Stimulated activated CD4-positive, alpha-beta T cell treated with anti-CD3 and anti-CD28 coated beads, TNF-alpha, amount 100 ng/mL, for 4 hours (primary cell): Measurements from ENCODE around the gene BIRC5.
"Not testable (repeated sequence)": the region's sequence is repeated elsewhere in the genome, so short reads cannot be mapped to it uniquely, and the experiment has no call there.

Source experiments
- DNase-seq, 3 experiments: peaks; one replicate each; pipeline ENCODE4 v3.0.0-alpha.2; 2020; ENCODE audit warnings: low read depth in 3 of 3

The BIRC5 gene

DNA sequence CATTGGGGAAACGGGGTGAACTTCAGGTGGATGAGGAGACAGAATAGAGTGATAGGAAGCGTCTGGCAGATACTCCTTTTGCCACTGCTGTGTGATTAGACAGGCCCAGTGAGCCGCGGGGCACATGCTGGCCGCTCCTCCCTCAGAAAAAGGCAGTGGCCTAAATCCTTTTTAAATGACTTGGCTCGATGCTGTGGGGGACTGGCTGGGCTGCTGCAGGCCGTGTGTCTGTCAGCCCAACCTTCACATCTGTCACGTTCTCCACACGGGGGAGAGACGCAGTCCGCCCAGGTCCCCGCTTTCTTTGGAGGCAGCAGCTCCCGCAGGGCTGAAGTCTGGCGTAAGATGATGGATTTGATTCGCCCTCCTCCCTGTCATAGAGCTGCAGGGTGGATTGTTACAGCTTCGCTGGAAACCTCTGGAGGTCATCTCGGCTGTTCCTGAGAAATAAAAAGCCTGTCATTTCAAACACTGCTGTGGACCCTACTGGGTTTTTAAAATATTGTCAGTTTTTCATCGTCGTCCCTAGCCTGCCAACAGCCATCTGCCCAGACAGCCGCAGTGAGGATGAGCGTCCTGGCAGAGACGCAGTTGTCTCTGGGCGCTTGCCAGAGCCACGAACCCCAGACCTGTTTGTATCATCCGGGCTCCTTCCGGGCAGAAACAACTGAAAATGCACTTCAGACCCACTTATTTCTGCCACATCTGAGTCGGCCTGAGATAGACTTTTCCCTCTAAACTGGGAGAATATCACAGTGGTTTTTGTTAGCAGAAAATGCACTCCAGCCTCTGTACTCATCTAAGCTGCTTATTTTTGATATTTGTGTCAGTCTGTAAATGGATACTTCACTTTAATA, 10.4 kb downstream of the BIRC5 start:
- DNase-seq: no peak

DNA sequence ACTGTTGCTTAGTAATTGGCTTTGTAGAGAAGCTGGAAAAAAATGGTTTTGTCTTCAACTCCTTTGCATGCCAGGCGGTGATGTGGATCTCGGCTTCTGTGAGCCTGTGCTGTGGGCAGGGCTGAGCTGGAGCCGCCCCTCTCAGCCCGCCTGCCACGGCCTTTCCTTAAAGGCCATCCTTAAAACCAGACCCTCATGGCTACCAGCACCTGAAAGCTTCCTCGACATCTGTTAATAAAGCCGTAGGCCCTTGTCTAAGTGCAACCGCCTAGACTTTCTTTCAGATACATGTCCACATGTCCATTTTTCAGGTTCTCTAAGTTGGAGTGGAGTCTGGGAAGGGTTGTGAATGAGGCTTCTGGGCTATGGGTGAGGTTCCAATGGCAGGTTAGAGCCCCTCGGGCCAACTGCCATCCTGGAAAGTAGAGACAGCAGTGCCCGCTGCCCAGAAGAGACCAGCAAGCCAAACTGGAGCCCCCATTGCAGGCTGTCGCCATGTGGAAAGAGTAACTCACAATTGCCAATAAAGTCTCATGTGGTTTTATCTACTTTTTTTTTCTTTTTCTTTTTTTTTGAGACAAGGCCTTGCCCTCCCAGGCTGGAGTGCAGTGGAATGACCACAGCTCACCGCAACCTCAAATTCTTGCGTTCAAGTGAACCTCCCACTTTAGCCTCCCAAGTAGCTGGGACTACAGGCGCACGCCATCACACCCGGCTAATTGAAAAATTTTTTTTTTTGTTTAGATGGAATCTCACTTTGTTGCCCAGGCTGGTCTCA, 11.2 kb downstream of the BIRC5 start:
- DNase-seq: no peak

DNA sequence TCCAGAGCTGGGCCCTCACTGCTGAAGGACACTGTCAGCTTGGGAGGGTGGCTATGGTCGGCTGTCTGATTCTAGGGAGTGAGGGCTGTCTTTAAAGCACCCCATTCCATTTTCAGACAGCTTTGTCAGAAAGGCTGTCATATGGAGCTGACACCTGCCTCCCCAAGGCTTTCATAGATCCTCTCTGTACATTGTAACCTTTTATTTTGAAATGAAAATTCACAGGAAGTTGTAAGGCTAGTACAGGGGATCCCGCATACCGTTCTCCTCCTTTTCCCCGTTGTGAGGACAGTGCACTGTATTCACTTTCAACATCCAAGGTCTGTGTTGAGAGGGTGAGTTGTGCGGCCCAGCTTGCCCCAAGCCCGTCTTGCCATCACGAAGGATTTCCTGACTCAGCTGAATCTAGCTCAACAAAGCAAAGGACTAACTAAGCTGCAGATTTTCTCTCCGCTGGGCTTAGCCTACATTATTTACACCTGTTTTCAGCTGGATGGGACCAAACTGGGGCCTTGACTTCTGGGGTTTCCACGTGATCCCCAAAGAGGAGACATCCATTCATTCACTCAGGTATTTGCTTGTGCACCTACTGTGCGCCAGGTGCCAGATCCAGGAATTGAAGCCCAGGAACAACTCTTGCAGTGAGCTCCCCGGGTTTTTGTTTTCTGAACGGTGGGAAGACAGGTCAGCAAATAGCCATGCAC, 12.2 kb downstream of the BIRC5 start:
- no peak for DNase-seq

DNA sequence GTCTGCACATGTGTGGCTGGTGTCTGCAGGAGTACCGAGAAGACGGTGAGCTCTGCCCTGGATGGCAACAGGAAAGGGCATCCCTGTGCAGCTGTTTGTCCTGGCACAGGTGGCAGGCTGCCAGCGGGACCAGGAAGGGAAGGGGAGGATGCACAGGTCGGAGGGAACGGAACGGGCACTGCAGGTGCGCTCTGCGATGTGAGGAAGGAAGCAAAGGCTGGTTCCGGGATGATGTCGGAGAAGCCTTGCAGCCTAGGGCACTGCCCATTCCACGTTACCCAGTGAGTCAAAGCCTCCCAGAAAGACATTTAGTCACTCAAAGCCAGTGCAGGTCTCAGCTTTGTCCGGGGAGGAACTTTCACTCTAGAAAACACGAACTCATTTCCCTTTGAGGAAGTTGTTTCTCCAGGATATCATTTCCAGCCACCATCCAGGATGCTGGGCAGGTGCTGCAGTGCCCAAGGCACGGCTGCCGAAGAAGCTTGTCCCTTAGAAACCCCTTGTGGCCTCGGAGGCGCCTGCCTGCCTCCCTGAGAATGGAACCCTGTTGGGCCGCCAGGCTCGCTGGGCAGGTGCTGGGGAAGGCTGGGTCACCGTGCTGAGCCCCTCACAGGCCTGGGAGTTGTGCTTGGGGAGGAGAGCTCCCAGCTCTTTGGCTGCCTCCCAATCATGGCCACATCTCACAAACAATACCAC, 12.9 kb downstream of the BIRC5 start:
- no peak for DNase-seq

DNA sequence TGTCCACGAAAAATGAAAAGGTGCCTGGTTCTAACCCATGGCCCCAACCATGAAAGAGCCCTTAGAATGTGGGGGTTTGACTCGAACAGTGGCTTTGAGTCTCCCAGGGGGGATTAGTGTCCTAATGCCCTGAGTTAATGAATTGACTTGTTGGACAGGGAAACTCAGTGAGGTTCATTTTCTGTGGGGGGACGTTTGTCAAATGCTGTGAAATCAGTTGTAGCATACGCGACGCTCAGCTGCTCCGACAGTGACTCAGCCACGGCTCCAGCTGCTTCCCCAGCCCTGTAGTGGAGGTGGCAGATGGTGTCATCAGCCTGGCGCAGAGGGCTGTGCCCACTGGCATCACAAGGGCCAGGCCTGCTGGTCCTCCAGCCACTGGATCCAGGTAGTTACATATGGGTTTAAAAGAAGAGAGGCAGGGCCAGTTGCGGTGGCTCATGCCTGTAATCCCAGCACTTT, 13.4 kb downstream of the BIRC5 start:
- DNase-seq: no peak

DNA sequence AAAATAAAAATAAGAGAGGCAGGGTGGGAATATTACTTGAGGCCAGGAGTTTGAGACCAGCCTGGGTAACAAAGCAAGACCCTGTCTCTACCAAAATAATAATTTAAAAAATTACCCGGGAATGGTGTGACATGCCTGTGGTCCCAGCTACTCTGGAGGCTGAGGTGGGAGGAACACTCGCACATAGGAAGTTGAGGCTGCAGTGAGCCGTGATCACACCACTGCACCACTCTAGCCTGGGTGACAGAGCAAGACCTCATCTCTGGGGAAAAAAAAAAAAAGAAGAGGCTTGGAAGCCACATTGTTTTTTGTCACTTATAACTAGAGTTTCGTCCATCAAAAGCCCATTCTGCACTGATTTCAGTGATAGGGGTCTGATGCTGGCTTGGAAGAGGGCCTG, 14.1 kb downstream of the BIRC5 start:
- DNase-seq: no peak

DNA sequence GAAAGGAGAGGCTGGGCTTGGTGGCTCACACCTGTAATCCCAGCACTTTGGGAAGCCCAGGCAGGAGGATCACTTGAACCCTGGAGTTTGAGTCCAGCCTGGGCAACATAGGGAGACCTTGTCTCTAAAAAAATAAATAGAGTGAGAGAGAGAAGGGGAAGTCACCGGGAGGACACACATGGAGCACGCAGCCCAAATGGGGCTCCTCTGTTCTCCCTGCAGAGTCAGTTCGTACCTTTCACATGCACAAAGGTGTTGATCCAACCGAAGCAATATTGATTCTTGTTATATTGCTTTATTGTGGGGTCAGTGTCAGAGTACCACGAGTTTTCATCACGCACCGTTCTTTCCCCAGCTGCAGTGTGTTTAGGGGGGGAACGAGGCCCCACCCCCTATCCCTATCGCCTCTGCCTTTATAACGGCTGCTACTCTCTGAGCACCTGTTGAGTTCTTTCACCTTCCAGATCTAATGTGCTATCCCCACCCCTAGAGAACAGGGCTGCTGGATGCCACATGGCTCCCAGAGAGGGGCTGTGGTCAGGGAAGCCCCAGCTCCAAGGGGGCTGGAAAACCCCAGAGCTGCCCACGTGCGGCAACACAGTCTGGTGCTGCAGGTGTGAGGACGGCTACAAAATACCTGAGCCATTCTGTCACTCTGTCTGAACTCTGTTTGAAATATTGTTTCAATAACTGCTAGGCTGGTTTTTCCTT, 16.4 kb downstream of the BIRC5 start:
- DNase-seq: no peak

DNA sequence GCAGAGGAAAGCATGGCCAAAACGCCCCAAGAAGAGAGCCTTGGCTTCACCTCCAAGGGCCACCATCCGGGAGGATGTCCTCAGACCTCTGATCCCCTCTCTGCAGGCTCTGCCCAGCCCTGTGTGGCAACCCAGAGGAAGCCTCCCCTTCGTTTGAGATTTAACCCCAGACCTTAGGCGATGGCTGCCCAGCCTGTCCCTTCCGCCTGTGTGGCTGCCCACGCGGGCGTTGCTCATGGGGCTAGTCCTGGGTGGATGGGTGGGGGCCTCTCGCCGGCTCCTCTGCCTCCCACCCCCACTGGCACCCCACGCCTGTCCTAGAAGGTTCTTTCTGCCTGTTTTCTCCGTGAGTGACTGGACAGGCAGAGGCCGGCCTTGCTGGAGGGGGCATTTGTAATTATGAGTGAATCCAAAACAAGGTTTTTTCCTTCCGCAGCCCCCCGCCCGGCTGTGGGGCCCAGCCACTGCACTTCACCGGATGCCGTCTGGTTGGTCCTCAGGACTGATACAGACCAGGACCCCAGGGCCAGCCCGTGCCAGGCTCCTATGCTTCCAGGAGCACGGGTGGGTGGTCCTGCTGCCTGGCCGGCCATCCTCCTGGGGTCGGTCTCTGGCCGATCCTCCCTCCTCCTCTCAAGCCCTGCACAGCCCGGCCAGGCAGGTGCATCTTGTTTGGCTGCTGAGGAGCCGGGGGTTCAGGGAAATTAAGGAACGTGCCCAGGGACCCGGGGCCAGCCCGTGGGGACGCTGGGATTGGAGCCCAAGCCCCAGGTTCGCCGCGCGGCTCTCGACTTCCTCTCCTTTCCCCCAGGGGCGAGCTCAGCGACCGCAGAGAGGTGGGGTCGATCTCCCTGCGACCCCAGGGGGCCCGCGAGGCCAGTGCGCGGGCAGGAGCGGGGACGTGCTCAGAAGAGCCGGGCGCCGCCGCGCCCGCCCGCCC, 17.2 kb downstream of the BIRC5 start, which contains the start of gene TMEM235:
TMEM235 (plus strand) TSS at position 636 of the 940 bp plus-strand sequence. CDS start 393 bp downstream, outside the sequence.
- DNase-seq: no peak

DNA sequence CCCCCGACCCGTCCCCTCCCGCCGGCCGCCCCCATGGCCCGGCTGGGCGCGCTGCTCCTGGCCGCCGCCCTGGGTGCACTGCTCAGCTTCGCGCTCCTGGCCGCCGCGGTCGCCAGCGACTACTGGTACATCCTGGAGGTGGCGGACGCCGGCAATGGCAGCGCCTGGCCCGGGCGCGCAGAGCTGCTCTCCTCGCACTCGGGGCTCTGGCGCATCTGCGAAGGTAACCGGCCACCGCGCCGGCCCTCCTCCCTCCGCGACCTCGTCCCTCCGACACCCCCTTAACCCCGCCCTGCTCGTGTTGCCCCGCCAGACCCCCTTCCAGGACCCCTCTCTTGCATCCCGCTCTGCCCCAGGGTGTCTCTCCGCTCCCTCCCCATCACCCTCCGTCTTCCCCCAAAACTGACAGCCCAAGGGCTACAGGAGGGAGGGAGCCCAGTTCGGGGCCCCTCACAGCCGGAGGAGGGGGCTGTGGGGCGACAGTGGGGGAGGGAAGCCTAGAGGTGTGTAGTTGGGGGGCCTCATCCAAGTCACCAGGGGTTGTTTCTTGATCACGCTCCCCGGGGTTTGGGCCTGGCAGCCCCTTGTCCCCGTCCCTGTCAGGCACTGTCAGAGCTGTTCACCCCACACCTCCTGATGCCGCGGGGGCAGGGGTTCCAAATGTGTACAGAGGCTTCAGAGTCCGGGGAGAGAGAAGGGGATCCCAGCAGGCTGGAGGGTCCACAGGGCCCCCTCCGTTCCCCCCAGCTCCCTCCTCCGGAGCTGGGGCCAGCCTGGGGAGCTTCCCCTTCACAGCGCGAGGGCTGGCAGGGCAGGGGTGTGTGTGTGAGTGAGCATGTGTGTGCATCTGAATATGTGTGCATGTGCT, 18.2 kb downstream of the BIRC5 start:
- DNase-seq: no peak

DNA sequence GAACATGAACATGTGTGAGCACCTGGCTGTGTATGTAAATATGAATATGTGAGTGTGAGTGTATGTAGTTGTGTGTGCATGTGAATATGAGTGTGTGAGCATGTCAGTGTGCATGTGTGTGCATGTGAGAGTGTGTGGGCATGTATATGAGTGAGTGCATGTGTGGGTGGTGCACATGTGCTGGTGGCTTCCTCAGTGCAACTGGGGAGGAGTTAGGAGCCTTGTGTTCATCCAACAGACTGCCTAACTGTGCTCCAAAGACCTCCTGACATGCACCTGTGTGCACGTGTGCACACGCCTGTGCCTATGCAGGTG, 18.8 kb downstream of the BIRC5 start:
- DNase-seq: no peak

DNA sequence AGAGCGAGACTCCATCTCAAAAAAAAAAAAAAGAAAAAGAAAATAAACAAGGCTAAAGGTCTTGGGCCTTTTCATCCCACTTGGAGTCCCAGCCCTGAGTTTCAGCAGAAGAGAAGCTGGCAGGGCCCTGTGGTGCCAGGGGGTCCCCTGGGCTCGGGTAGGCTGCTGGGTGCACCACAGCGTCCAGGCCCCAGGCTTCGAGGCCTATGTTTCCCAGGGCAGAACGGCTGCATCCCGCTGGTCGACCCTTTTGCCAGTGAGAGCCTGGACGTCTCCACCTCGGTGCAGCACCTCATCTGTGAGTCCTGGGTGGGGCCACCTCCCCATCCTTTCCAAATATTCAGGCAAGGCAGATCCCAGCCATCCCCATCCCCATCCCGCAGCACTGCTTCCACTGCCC, 19.6 kb downstream of the BIRC5 start:
- no peak for DNase-seq

DNA sequence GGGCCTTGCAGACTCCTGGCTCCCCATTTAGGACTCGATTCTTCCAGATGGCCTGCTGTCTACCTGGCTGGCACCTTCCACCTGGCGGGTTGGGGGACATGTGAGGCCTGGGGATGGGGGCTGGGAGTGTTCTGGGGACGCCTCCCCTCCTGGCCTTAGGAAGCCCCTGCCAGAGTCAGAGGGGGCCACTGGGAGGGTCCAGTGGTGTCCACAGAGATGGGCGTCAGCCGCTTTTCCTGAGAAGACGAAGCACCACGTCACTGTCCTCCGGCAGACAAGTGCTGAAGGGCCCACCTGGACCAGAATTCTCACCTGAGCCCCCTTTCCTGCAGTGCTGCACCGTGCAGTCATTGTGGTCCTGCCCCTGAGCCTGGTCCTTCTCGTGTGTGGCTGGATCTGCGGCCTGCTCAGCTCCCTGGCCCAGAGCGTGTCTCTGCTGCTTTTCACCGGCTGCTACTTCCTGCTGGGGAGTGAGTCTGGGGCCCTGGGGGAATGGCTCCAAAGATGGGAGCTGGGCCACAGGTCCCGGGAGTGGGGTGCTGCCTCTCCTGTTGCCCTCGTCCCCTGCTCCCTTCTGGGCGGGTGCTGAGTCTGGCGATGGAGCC, 20.3 kb downstream of the BIRC5 start:
- no peak for DNase-seq

DNA sequence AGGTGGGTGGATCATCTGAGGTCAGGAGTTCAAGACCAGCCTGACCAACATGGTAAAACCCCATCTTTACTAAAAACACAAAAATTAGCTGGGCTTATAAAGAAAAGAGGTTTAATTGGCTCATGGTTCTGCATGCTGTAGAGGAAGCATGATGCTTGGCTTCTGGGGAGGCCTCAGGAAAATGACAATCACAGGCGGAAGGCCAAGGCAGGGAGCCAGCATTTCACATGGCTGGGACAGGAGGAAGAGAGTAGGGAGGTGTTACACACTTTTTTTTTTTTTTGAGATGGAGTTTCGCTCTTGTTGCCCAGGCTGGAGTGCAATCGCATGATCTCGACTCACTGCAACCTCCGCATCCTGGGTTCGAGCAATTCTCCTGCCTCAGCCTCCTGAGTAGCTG, 21.0 kb downstream of the BIRC5 start:
- not testable (repeated sequence) for DNase-seq

DNA sequence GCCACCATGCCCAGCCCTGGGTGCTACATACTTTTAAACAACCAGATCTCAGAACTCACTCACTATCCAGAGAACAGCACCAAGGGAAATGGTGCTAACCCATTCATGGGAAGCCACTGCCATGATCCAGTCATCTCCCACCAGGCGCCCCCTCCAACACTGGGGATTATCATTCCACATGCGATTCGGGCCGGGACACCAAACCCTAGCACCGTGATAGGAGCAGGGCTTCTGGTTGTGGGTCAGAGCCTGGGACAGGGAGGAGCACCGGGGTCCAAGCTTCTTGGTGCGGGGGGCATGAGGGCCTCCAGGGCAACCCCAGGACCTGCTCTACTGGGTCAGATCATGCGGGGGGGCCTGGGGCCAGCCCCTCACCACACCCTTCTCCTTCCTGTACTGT, 21.8 kb downstream of the BIRC5 start:
- no peak for DNase-seq

DNA sequence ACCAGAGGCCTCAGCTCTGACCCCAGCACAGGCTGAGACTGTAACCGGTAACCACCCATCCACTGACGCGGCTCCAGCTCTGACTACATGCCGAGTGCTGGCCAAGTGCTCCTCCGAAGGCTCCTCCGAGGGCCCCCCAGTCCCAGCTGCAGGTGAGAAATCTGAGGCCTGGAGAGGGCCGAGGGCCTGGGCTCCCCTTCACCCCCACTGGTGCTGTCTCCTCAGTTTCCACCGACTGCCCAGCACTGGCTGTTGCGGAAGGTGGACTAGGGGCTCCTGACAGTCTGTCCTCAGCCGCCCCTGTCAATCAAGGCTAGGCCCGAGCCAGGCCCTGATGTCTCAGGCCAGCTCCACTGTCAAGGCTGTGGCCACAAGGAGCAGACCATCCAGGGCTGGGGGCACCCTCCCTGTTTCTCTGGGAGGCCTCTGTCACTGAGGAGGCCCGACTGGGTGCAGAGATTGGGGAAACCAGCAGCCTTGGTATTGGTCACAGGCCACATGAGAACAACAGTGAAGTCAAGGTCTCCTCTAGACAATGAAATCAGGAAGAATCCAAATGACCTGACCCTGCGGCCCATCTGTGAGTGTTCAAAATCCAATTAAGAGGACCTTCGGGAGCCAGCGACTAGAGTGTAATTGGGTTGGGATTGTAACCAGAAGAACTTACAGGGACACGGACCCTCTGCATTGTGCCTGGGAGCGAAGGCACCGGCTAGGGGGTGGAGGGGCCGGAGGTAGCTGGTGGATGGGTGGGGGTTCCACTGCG, 22.5 kb downstream of the BIRC5 start:
- no peak for DNase-seq

DNA sequence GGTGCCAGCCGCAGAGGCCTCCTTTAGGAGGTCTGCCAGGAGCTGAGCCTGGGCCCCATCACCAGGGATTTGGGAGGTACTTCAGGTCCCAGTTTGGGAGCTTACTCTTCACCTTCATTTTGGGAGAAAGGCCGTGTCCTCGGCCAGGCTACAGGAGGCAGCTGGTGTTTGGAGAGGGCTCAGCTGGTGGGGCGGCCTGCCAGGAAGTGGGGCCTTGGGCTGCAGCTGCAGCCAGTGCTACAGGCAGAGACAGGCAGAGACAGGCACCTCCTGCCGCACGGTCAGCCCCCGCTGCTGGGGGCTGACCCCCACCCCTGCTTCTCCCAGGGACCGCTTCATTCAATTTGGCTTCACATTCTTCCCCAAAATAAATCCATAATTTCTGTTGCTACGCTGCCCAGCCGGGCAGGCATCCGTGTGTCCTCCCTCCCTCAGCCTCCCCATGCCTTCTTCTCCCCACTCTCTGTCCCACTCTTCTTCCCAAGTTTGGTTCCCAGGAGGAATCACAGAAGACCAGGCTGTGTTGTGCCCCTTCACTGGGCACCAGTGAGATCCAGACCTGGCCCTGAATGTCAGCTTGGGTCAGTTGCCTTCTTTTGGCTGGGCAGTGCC, 23.5 kb downstream of the BIRC5 start:
- no peak for DNase-seq

DNA sequence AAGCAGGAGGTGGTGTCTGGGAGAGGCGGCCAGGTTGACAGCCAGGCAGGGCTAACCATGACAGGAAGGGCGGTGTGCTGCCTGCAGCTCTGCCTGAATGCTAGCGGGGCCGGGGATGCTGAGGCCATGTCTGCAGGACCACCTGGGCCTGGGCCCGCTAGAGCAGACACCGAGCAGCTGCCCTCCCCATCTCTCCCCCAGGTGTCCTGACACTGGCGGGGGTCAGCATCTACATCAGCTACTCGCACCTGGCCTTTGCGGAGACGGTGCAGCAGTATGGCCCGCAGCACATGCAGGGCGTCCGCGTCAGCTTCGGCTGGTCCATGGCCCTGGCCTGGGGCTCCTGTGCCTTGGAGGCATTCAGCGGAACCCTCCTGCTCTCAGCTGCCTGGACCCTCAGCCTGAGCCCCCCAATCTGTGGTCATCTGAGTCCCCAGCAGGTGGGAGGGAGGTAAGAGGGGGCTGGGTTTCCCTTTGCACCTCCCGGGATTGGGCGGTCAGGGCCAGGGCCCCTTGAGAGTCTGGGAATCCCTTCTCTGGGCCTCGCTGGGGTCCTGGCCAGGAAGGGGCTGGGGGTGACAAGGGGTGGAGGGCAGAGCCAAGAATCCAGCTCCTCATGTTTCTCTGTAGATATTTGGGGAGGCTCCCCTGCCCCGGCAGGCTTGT, 24.9 kb downstream of the BIRC5 start:
- no peak for DNase-seq
